Measurements from ENCODE around the gene RIF1. TPM values are rescaled to one million over a fixed set of nuclear protein-coding genes. Genes with fewer than 3 reads are reported as not detected.

RIF1 gene
- total RNA-seq, 2 experiments from 2014 or later = 74.1 to 78.4 TPM

DNA sequence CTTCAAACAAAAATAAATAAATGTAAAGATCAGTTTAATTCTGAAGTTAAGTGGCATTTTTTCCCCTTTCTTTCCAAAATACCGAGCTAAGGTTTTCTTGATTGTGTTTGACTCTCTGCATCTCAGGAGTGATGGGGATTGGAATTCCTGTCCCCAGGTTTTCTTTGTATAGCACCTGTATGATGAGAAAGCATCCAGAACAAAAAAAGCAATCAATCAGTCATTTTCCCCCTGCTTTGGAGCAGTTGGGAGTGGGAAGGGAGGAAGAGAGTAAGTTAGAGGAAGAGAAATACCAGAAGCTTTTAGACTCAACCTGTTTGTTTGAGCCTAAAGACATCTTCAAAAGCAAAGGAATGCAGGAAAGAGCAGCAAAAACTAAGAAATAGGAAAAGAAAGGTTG, 88.5 kb downstream of the RIF1 start:
- ChIA-PET CTCF (no interaction called here), POLR2A (no interaction called here)

GRCh38 chr2:151506170-151506569, 96.5 kb downstream of the RIF1 start:
- ChIA-PET POLR2A (no interaction called here), CTCF (no interaction called here)

GRCh38 chr2:151508519-151508918, 98.8 kb downstream of the RIF1 start:
- CTCF ChIA-PET = interaction anchor here (1.3 kb wide), 1 partner anchor 15 kb away, joined by 3 read pairs; no protein-coding TSS in a partner anchor
- POLR2A ChIA-PET = no interaction called here

- ChIA-PET CTCF (no interaction called here), POLR2A (no interaction called here)
Measured at GRCh38 chr2:151518802-151519201, 109.1 kb downstream of the RIF1 start.

DNA sequence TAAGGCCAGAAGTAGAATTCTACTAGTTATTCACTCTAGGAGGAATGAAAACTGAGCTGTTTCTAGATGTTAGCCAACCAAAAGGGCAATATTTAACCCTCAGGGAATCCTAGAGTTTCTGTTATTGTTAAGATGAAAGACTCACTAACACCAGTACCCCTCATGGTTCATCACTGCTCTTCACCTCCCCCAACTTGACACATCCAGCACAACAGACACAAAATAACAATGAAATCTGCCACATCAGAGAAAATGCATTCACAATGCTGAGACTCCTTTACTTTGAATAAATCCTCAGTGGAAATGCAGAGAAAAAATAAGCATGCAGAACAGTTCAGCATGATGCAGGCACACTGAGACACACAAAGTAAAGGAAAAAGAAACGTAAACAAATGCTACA, 111.3 kb downstream of the RIF1 start:
- POLR2A ChIA-PET = no interaction called here
- CTCF ChIA-PET = no interaction called here

DNA sequence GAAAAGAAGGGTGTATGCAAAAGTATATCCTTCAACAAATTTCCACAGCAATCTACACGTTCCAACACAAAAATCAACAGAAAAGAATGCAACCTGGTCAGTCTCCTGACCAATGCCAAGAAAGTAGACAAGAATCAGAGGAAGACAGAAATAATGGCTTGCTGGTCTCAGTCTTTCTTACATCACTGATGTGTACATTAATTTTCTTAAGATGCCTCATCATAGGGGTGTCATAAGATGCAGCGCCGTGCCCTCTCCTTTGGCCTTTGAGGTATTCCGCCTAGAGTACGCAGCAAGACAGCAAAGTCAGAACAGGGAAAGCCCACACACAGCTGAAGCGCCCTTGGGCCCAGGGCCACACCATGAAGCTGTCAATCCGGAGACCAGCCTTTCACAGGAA, 112.9 kb downstream of the RIF1 start:
- ChIA-PET CTCF (no interaction called here), POLR2A (no interaction called here)

DNA sequence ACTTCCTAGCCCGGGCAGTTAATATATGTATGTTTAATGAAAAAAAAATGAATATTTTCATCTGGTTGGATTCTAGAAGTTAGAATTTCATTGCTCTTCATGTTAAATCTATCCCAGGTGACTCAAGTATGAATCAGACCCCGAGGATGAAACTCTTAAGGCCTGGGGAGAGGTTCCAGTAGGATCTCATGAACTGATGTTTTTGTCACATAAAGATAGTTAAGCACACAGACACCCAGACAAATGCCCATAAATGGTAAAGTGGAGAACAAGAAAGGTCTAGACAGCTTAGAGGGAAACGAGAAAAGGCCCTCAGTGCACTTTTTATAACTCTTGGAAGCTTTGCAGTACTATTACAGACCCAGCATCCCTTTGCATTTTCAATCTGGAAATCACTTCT, 114.1 kb downstream of the RIF1 start:
- CTCF ChIA-PET = no interaction called here

GRCh38 chr2:151525821-151526373, 116.2 kb downstream of the RIF1 start:
- ChIA-PET CTCF (no interaction called here), POLR2A (no interaction called here)

More for the DNA sequence above, 114.1 kb downstream of the RIF1 start:
- POLR2A ChIA-PET = interaction anchor here (0.5 kb wide), 1 partner anchor 1251 kb away, joined by 3 read pairs; no protein-coding TSS in a partner anchor

GRCh38 chr2:151526572-151527090, 116.9 kb downstream of the RIF1 start:
- ChIA-PET POLR2A (no interaction called here), CTCF (no interaction called here)

Other genes with a start within 250 kb of the RIF1 start
- gene RBM43, start 148.0 kb upstream of the RIF1 start, total RNA-seq = 1 to 10 TPM; 1.9 to 2.2 TPM
- gene NMI, start 120.2 kb upstream of the RIF1 start, total RNA-seq = 10 to 100 TPM; 34.4 to 37.4 TPM
- gene TNFAIP6, start 52.3 kb upstream of the RIF1 start, total RNA-seq = not detected

All from activated CD8-positive, alpha-beta memory T cell treated with anti-CD3 and anti-CD28 coated beads for 36 hours (primary cell).